HG03565 (cell line): ENCODE measurements around the gene EPHA10.
"Not testable (repeated sequence)": the region's sequence is repeated elsewhere in the genome, so short reads cannot be mapped to it uniquely, and the experiment has no call there.

Experiments used
- ATAC-seq: cut with Tn5 transposase; IDR thresholded peaks from one replicate; pipeline ENCODE4 v1.9.1; 2021; ENCODE audit warnings: mild to moderate bottlenecking, moderate library complexity; ENCODE audit not compliant: unreplicated experiment

EPHA10 gene

GRCh38 chr1:37776946-37777516, 12.1 kb upstream of the EPHA10 start:
- no peak for ATAC-seq

DNA sequence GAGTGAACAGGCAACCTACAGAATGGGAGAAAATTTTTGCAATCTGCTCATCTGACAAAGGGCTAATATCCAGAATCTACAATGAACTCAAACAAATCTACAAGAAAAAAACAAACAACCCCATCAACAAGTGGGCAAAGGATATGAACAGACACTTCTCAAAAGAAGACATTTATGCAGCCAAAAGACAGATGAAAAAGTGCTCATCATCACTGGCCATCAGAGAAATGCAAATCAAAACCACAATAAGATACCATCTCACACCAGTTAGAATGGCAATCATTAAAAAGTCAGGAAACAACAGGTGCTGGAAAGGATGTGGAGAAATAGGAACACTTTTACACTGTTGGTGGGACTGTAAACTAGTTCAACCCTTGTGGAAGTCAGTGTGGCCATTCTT, 6.5 kb upstream of the EPHA10 start:
- ATAC-seq, result not testable (repeated sequence)

- no peak for ATAC-seq
These were observed 2.6 kb upstream of the EPHA10 start for GRCh38 chr1:37767488-37767887.

GRCh38 chr1:37765916-37766664, 1.2 kb upstream of the EPHA10 start:
- no peak for ATAC-seq

GRCh38 chr1:37764414-37764825, 500 bp downstream of the EPHA10 start:
- no peak for ATAC-seq

GRCh38 chr1:37763791-37764413, 1.0 kb downstream of the EPHA10 start:
- no peak for ATAC-seq

DNA sequence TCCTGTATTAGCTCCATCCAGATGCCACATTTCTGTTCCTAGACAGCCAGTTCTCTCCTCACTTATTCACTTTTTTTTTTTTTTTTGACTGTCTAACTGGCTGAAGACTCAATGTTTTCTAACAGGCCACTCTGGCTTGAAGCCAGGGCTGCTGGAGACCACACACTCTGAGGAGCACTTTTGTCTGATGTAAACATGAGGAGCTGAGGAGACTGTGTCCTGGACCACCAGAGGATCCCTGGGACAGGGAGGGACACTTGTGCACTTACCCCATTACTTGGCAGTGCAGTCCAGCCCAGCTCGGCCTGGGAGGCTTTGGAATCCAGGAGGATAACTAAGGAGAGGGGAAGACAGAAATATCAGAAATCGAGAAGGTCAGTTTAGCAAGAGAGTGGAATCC, 2.4 kb downstream of the EPHA10 start:
- ATAC-seq, result no peak

DNA sequence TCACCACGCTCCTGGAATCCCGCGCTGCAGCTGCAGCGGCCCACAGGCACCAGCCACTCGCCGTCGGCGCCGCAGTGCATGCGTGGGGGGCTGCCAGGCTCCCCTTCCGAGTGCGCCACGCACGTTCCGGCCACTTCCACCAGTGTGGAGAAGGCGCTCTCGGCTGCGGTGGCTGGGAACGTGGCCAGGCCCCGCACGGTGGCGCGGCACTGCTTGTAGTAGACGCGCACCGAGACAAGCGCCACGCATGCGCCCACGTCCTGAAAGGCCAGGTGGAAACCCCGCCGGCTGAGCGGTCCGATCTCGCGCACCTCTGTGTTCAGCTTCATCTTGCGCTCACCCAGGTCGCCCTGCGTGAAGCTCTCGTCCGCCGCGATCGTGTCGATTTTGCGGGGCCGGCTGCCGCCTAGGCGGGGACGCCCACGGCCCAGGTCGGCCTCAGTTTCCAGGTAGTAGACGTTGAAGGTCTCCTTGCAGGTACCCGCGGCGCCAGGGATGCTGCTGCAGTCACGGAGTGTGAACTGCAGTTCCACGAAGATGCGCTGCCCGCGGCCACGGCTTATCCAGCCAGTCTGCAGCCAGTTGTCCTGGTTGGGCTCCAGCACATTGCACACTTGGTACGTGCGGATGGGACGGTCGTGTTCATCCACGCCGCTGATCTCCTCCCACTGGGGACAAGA, 3.4 kb downstream of the EPHA10 start:
- ATAC-seq, result no peak

- no peak for ATAC-seq
These were observed 5.5 kb downstream of the EPHA10 start for GRCh38 chr1:37759451-37759850.

GRCh38 chr1:37755951-37756560, 8.9 kb downstream of the EPHA10 start:
- ATAC-seq, result no peak

- no peak for ATAC-seq
These were observed 9.6 kb downstream of the EPHA10 start for GRCh38 chr1:37755290-37755689.

DNA sequence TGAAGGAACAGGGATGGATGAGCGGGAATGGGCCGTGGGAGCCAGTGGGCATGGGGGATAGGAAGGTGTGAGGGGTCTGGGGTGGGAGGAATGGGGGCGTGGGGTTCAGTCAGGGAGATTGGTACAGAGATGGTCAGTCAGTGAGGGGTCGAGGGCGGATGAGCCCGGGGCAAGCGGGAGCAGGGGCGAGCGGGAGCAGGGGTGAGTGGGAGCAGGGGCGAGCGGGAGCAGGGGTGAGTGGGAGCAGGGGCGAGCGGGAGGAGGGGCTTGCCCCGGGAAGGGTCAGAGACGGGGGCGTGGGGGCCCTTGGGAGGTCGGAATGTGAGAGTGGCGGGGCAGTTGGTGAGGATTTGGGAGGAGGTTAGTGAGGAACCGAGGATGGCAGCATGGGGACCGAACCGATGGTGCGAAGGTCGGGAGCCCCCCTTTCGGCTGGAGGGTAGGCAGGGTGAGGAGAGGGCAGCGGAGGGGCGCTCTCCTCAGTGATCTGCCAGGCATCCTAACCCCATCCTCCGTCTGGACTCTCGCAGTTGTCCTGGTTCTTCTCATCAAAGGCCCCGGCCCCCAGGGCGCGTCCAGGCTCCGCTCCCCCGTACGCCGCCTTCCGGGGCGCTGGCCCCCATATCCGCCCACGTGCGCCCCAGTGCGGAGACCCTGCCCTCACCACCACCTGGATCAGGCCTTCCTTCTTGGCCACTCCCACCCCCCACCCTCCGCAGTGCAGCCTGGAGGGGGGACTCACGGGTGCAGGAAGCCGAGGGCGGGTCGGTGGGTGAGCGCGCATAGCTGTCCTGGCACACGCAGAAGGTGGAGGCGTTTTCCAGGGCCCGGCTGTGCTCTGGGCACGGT, 11.2 kb downstream of the EPHA10 start:
- no peak for ATAC-seq

- ATAC-seq, result no peak
These were observed 12.1 kb downstream of the EPHA10 start for GRCh38 chr1:37752583-37753471.

GRCh38 chr1:37752213-37752582, 12.7 kb downstream of the EPHA10 start:
- no peak for ATAC-seq

DNA sequence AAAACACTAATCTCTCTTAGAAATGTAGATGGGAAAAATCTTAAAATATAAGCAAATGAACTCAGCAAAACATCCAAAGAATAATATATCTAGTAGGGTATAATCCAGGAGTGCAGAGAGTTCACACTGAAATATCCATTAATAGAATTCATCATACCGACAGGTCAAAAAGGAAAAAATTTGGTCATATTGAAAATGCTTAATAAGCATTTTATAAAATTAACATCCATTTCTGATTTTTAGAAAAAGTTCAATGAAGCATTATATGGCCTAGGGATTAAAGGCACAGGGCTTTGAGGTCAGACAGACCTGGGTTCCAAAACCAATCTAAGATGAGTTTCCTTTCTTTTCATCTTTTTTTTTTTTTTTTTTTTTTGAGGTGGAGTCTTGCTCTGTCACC, 16.4 kb downstream of the EPHA10 start:
- ATAC-seq, result no peak

DNA sequence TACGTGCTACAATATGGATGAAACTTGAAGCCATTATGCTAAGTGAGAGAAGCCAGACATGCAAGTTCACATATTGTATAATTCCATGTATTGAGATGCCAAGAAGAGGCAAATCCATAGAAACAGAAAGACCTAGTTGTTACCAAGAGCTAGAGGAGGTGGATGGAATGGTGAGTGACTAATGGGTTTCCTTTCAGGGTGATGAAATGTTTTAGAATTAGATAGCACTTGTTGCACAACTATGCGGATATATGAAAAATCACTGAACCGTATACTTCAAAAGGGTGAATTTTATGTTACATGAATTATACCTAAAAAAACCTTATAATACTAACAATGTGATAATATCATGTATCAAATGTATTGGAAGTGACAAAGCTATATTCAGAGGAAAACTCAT, 18.1 kb downstream of the EPHA10 start:
- no peak for ATAC-seq

GRCh38 chr1:37741662-37742061, 23.3 kb downstream of the EPHA10 start:
- ATAC-seq, result no peak

DNA sequence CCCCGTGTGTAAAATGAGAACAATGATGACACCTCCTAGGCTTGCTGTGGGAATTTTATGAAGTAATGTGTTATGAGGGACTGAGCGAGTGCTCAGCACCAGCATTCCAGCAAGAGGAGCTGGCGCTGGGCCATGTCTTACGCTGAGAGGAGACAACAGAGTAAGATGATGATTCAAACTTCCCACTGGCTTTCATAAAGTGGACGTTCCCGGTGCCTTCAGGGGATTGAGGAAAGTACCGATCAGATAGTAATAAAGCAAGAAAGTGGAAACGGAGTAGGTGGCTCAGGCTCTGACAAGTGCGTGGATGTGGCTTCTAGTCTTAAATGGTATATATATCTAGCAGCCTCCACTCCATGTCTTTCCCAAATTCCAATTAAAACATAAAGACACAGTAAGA, 23.8 kb downstream of the EPHA10 start:
- no peak for ATAC-seq

GRCh38 chr1:37739222-37739621, 25.7 kb downstream of the EPHA10 start:
- ATAC-seq, result no peak
